GM18909 (cell line): ENCODE results near the gene NRXN2.

Experiments used
- ATAC-seq: cut with Tn5 transposase; IDR thresholded peaks from one replicate; pipeline ENCODE4 v1.9.1; 2021; ENCODE audit warnings: mild to moderate bottlenecking; ENCODE audit not compliant: unreplicated experiment, poor library complexity

Gene NRXN2

GRCh38 chr11:64583296-64584262 lies 139.4 kb downstream of the NRXN2 start:
- no peak for ATAC-seq

GRCh38 chr11:64582885-64583284 lies 140.1 kb downstream of the NRXN2 start:
- ATAC-seq = no peak

DNA sequence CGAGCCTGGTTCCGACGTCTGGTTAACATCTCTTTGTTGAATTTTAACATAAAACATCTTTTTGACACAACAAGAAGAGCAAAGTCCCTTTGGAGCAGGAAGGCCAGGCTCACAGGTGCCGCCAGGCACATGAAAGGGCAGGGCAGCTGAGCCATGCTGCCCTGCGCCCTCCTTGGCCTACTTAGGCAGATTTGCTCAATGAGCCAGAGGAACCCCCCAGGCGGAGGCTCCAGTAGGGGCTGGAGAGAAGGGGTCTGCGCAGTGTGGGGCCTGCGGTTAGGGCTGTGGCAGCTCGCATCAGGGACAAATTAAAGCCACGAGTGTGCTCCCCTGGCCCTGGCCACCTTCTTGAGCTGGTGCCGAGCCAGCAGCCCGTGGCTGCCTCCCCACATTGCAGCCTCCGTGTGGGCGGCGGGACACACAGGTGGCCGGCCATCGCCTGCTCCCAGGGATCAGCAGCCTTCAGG lies 141.9 kb downstream of the NRXN2 start:
- no peak for ATAC-seq

- ATAC-seq = no peak
These were observed 142.6 kb downstream of the NRXN2 start for GRCh38 chr11:64580412-64580811.

DNA sequence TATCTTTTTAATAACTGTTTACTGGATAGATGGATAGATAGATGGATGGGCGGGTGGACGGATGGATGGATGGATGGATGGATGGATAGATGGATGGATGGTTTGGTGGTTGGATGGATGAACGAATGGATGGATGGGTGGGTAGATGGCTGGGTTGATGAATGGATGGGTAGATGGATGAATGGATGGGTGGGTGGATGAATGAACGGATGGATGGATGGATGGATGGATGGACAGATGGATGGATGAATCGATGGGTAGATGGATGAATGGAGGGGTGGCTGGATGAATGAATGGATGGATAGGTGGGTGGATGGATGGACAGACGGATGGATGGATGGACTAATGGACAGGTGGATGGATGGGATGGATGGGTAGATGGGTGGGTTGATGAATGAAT lies 145.8 kb downstream of the NRXN2 start:
- no peak for ATAC-seq

DNA sequence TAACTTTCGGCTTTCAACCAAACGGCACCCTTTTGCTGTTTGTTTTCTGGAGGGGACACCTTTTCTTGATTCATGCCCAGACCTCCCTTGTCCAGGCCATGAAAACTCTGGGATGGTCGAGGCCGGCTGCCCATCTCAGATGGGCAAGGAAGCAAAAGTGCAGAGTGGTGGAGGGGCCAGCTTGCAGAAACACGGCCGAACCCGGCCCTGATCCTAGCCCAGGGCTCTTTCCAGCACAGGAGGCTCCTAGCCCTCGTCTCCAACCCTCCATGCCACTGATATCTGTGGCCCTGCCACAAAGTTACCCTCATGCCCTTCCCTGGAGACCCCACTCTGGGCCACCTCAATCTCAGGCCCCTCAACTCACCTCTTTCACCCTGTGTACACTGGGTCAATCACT lies 150.9 kb downstream of the NRXN2 start:
- ATAC-seq = no peak

GRCh38 chr11:64571410-64572091 lies 151.4 kb downstream of the NRXN2 start:
- ATAC-seq = no peak

DNA sequence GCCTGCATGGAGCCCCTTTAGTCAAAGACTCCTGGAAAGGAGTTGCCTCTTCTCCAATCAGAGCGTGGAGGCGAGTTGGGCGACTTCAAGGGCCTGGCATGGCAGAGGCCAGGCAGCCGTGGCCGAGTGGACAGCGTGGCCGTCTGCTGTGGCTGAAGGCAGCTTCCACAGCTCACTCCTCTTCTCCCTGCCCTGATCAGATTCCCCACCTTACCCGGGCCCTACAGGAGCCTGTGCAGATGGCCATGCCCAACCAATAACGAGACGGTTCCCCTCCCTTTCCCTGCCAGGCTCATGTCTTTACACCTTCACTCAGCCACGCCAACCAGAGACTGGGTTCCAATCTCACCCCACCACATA lies 152.0 kb downstream of the NRXN2 start:
- no peak for ATAC-seq

- no peak for ATAC-seq
These were observed 152.7 kb downstream of the NRXN2 start for GRCh38 chr11:64570341-64570740.

GRCh38 chr11:64569300-64569970 lies 153.6 kb downstream of the NRXN2 start:
- ATAC-seq = no peak

DNA sequence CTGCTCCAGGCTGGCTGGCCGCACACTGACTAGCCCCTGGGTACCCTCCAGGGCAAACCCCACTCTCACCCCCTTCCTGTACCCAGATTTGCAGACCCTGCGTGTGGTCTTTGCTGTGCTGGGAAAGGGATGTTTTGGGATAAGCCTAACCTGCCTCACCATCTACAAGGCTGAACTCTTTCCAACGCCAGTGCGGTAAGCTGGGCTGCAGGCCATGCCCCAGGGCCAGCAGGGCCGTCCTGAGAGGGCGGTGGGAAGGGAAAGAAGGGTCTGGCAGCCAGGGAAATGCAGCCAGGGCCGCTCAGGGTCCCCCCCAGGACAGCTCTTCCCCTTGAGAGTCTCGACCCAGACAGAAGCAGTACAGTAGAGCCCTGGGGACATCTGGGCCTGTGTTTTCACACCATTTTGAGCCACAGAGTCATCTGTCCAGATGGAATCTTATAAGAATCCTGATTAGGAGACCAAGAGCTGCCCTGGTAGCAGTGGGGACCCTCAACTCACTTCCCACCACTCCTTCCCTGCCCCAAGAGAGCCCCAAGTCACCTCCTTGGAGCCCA lies 154.3 kb downstream of the NRXN2 start:
- no peak for ATAC-seq

DNA sequence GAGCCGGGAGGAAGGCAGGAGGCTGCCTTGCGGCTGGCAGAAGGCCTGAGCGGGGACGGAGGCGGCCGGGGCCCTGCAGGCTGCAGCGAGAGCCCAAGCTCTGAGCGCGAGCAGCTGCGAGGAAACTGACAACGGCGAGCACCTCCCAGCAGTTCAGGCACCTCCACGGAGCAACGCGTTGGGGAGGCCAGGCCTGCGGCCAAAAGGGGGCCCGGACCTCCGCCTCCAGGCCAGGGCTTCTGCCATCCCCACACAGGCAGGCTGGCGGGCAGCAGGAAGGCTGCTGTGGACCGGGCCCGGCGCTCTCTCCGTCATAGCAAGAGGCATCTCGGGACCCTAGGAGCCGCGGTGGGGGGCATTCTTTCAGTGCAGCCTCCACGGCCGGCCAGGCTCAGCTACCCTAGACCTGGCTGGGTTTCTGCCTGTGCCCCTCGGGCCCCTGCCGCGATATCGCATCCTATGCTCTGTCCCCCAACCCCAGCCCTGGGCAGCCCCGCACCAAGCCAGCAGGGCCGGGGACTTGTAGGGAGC lies 154.9 kb downstream of the NRXN2 start:
- no peak for ATAC-seq

- ATAC-seq = no peak
These were observed 155.8 kb downstream of the NRXN2 start for GRCh38 chr11:64566915-64567891.

DNA sequence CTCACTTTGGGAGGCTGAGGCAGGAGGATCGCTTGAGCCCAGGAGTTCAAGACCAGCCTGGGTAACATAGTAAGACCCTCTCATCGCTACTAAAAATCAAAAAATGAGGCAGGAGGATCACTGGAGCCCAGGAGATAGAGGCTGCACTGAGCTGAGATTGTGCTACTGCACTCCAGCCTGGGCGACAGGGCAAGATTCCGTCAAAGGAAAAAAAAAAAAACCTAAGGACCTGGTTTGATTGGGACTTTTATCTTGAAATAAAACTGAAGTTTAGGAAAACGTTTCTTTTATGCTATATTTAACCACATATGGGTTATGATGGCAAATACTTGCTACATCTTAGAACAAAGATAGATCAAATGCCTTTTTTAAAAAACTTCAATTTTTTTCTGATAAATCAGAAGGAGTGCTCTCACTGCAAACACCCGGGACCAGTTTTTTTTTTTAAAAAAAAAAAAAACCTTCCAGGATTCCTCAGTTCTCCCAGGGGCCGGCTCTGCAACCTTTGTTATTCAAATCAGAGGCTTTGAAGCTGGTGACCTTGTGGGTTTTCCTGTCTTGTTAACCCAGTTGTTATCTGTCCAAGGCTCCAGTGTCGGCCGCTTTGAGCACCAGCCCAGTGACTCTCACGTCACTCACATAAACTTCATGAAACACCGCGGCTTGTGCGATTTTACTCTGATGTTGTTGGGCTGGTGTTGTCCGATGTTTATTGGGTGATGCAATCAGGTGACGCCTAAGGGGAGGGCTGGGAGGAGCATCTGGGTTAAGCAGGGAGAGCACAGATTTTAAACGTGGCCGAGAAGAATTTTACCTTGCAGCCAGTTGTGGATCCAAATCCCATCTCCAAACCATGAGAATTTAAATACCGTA lies 156.7 kb downstream of the NRXN2 start:
- ATAC-seq = no peak

DNA sequence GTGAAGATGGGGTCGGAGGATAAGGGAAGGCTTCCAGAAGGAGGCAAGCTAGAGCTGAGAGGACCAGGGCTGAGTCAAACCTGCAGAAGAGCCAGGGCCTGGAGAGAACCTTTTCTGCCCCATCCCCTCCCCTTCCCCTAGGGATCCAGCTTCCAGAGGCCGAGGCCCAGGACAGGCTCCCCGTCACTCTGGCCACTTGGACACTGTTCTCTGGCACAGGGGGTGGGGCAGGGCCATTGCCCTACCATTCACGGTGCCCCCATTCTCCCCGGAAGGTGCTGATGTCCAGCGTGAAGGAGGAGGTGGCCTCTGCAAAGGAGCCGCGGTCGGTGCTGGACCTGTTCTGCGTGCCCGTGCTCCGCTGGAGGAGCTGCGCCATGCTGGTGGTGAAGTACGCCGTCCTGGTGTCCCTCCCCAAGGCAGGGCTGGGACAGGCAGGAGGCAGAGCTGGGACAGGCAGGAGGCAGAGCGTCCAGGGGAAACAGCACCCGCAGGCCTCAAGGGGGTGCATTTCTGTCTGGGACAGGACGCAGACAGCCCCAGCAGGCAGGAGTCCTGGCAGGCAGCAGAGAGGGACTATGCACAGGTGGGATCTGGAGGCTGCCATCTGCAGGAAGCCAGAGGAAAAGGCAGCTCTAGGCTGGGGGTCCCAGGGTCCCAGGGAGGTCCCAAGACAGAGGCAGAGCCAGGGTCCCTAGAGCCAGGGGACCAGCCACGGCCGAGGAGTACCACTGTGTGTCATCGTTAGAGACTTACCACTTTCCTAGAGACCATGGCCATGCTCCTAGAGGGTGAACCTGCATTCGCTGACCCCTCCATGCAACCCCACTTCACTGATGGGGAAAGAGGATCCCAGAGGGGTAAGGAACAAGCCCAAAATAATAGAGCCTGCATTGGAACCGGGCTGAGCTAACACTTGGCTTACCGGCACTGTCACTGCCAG lies 157.8 kb downstream of the NRXN2 start:
- ATAC-seq = no peak

DNA sequence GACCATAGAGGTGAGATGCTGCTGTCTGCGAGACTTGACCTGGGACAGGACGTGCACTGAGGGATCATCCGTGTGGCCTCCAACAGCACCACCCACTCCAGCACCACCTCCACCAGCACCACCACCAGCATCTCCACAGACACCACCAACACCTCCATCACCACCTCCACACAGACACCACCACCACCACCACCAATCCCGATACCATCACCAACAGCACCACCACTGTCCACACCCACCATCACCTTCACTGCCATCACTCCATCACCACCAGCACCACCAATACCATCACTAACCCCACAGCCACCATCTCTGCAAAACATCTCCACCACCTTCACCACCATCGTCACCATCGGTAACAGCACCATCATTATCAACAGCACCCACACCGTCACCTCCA lies 158.6 kb downstream of the NRXN2 start:
- no peak for ATAC-seq

DNA sequence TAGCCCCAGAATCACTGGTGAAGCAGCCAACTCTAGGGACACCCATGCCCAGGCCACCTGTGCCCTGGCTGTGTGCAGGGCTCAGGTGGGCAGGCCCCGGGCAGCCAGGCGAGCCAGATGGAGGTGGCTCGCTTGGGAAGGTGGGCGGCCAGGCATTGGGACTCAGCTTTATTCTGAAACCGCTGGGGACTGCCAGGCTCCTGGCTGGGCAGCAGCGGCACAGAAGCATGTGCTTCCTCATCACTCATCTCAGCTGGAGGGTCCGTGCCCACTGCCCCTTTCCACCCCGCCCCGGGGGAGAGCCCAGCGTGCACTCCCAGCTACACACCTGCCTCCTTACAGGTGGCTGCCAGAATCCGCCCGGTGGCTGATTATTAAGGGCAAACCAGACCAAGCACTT lies 159.0 kb downstream of the NRXN2 start:
- ATAC-seq = no peak
